ENCODE measurements around the gene PRR22. TPM values are rescaled to one million over a fixed set of nuclear protein-coding genes. Genes with fewer than 3 reads are reported as not detected.

Gene PRR22
- total and polyA plus RNA-seq, 12 donors, result 0.28 to 16.7 (median 1.3) TPM; not detected in 1

GRCh38 chr19:5811117-5811516, 26.6 kb upstream of the PRR22 start:
- Histone ChIP-seq H3K4me1 (replicated peaks in 1 of 2) (peaks cover 0 to 2% of the 10 kb centered on the region in 2 donors), H3K27ac (no peak overlapping the region), H3K36me3 (replicated peaks in 1 of 2) (no peaks in the 10 kb centered on the region), H3K4me3 (no peak overlapping the region), H3K9me3 (replicated peaks in 1 of 3) (no peaks in the 10 kb centered on the region), H3K27me3 (no peaks in the 10 kb centered on the region)
- TF ChIP-seq POLR2A (IDR thresholded peaks at IDR 0.05) (no peak), CTCF (IDR thresholded peaks at IDR 0.05) (no peak)
- WGBS, 4 donors, result 94 to 98% (median 95%) methylated on average over 4 of the region's 4 CpGs
- intact Hi-C loops (cut with DNase I), result no loop called here
- DNase-seq, result no peak

- Histone ChIP-seq H3K27ac (no peak overlapping the region), H3K36me3 (replicated peaks in 1 of 2) (no peaks in the 10 kb centered on the region), H3K4me1 (replicated peaks in 1 of 2) (peaks cover 2 to 9% of the 10 kb centered on the region in 2 donors), H3K4me3 (no peak overlapping the region), H3K27me3 (no peaks in the 10 kb centered on the region), H3K9me3 (replicated peaks in 1 of 3) (no peaks in the 10 kb centered on the region)
- 70 to 73% (median 72%) methylated on average over 10 of the region's 10 CpGs for WGBS, 4 donors
- no peak for DNase-seq
- intact Hi-C loops (cut with DNase I), result loop anchor here (5.0 to 10.0 kb wide), 3 partner anchors 83 to 213 kb away; no protein-coding TSS in a partner anchor
- TF ChIP-seq CTCF (IDR thresholded peaks at IDR 0.05), result no peak
- TF ChIP-seq POLR2A (IDR thresholded peaks at IDR 0.05), result no peak
Measured at GRCh38 chr19:5809469-5809868, 24.9 kb upstream of the PRR22 start.

- TF ChIP-seq POLR2A (IDR thresholded peaks at IDR 0.05) (no peak), CTCF (IDR thresholded peaks at IDR 0.05) (no peak)
- whole genome bisulfite sequencing, 4 donors, result 80 to 86% (median 85%) methylated on average over 9 of the region's 9 CpGs
- Histone ChIP-seq H3K4me1 (replicated peaks in 1 of 2) (peaks cover 6 to 11% of the 10 kb centered on the region in 2 donors), H3K27me3 (no peaks in the 10 kb centered on the region), H3K9me3 (replicated peaks in 1 of 3) (no peaks in the 10 kb centered on the region), H3K36me3 (replicated peaks in 1 of 2) (no peaks in the 10 kb centered on the region), H3K4me3 (no peak overlapping the region), H3K27ac (no peak overlapping the region)
- intact Hi-C loops (cut with DNase I), result loop anchor here (5.0 to 10.0 kb wide), 3 partner anchors 83 to 213 kb away; no protein-coding TSS in a partner anchor
- no peak for DNase-seq
Measured at GRCh38 chr19:5809053-5809452, 24.5 kb upstream of the PRR22 start.

- Histone ChIP-seq H3K4me3 (no peak overlapping the region), H3K27ac (no peak overlapping the region), H3K27me3 (no peaks in the 10 kb centered on the region), H3K36me3 (replicated peaks in 1 of 2) (no peaks in the 10 kb centered on the region), H3K9me3 (replicated peaks in 1 of 3) (no peaks in the 10 kb centered on the region), H3K4me1 (replicated peaks in 1 of 2) (peaks cover 13 to 17% of the 10 kb centered on the region in 2 donors)
- TF ChIP-seq CTCF (IDR thresholded peaks at IDR 0.05), result no peak
- TF ChIP-seq POLR2A (IDR thresholded peaks at IDR 0.05), result no peak
- WGBS, 4 donors, result 85 to 92% (median 90%) methylated on average over 17 to 21 of the region's 21 CpGs
- no peak for DNase-seq
- intact Hi-C loops (cut with DNase I), result loop anchor here (5.0 to 10.0 kb wide), 3 partner anchors 84 to 214 kb away; no protein-coding TSS in a partner anchor
Measured at GRCh38 chr19:5808120-5808816, 23.7 kb upstream of the PRR22 start.
